Neural cell (in vitro differentiated cells): Measurements from ENCODE around the gene LY9. TPM values are rescaled to one million over a fixed set of nuclear protein-coding genes. Genes with fewer than 3 reads are reported as not detected.

Experiments
- H2AFZ ChIP-seq: fragments of 200-600, 300-800 bp; sonication (generic), shearing (Covaris generic); 2 replicates; pipeline ENCODE4 v1.6.0; 2014; ENCODE audit warnings: low read depth, mild to moderate bottlenecking, antibody characterized with exemption, low read length, moderate library complexity
- H3F3A ChIP-seq: fragments of 200-600 bp; shearing (Covaris generic); 2 replicates; pipeline ENCODE4 v1.6.1; 2016; ENCODE audit warnings: mild to moderate bottlenecking, moderate library complexity, mixed read lengths, antibody characterized with exemption, low read length; ENCODE audit not compliant: insufficient read depth, poor library complexity, severe bottlenecking
- H3K27ac ChIP-seq: fragments of 200-600, 300-800 bp; sonication (generic), shearing (Covaris generic); 2 replicates; pipeline ENCODE4 v1.5.1; 2014; ENCODE audit warnings: mild to moderate bottlenecking, low read length, moderate library complexity
- H3K27me3 ChIP-seq: fragments of 300-800, 200-600 bp; sonication (generic), shearing (Covaris generic); 2 replicates; pipeline ENCODE4 v1.6.0; 2014; ENCODE audit warnings: mild to moderate bottlenecking, low read depth, low read length, moderate library complexity; ENCODE audit not compliant: insufficient read depth
- H3K36me3 ChIP-seq: fragments of 300-800, 200-600 bp; sonication (generic), shearing (Covaris generic); 2 replicates; pipeline ENCODE4 v1.5.1; 2014; ENCODE audit warnings: mild to moderate bottlenecking, antibody characterized with exemption, low read length, moderate library complexity; ENCODE audit not compliant: insufficient read depth
- H3K4me2 ChIP-seq: fragments of 300-800, 200-600 bp; sonication (generic), shearing (Covaris generic); 2 replicates; pipeline ENCODE4 v1.6.0; 2014; ENCODE audit warnings: mild to moderate bottlenecking, low read length
- H3K4me3 ChIP-seq: fragments of 300-800, 200-600 bp; sonication (generic), shearing (Covaris generic); 2 replicates; pipeline ENCODE4 v1.5.1; 2014; ENCODE audit warnings: mild to moderate bottlenecking, low read length, moderate library complexity
- H3K79me2 ChIP-seq: fragments of 200-600 bp; shearing (Covaris generic); replicated peaks from 2 replicates; pipeline ENCODE4 v1.6.0; 2014; ENCODE audit warnings: mild to moderate bottlenecking, low read length, moderate library complexity; ENCODE audit not compliant: insufficient read depth
- H3K9ac ChIP-seq: fragments of 300-800, 200-600 bp; sonication (generic), shearing (Covaris generic); 2 replicates; pipeline ENCODE4 v1.6.1; 2016; ENCODE audit warnings: mild to moderate bottlenecking, low read length, mixed read lengths
- H3K9me2 ChIP-seq: fragments of 200-600 bp; shearing (Covaris generic); 2 replicates; pipeline ENCODE4 v1.6.1; 2016; ENCODE audit warnings: mild to moderate bottlenecking, low read length, mixed read lengths; ENCODE audit not compliant: insufficient read depth
- H3K9me3 ChIP-seq: fragments of 200-600, 300-800 bp; sonication (generic), shearing (Covaris generic); 2 replicates; pipeline ENCODE4 v1.6.1; 2016; ENCODE audit warnings: mild to moderate bottlenecking, mixed run types, low read length, moderate library complexity, mixed read lengths
- H4K20me1 ChIP-seq: fragments of 200-600 bp; shearing (Covaris generic); 2 replicates; pipeline ENCODE4 v1.6.1; 2016; ENCODE audit warnings: mild to moderate bottlenecking, mixed run types; ENCODE audit not compliant: insufficient read depth
- EP300 ChIP-seq: fragments of 450-650 bp; conservative IDR thresholded peaks from 2 replicates; pipeline ENCODE4 v1.6.1; 2014; ENCODE audit warnings: antibody characterized with exemption, mild to moderate bottlenecking, moderate library complexity; ENCODE audit not compliant: poor library complexity, severe bottlenecking
- EZH2 ChIP-seq: fragments of 200-600, 300-800 bp; shearing (Covaris generic), sonication (generic); IDR thresholded peaks from 2 replicates; pipeline ENCODE4 v1.6.1; 2014; ENCODE audit warnings: antibody characterized with exemption, low read length, borderline replicate concordance, mild to moderate bottlenecking; ENCODE audit not compliant: insufficient read depth, poor library complexity, severe bottlenecking
- MXI1 ChIP-seq: fragments of 450-650 bp; conservative IDR thresholded peaks from 2 replicates; pipeline ENCODE4 v1.6.1; 2014; ENCODE audit warnings: antibody characterized with exemption, mild to moderate bottlenecking; ENCODE audit not compliant: poor library complexity, severe bottlenecking
- POLR2AphosphoS5 ChIP-seq: IDR thresholded peaks from 2 replicates; pipeline ENCODE4 v1.6.1; 2012
- RAD21 ChIP-seq: fragments of 450-650 bp; conservative IDR thresholded peaks from 2 replicates; pipeline ENCODE4 v1.6.1; 2014; ENCODE audit warnings: antibody characterized with exemption, mild to moderate bottlenecking, moderate library complexity
- SMC3 ChIP-seq: fragments of 450-650 bp; conservative IDR thresholded peaks from 2 replicates; pipeline ENCODE4 v1.6.1; 2014; ENCODE audit warnings: antibody characterized with exemption, mild to moderate bottlenecking, moderate library complexity; ENCODE audit not compliant: poor library complexity
- TAF1 ChIP-seq: IDR thresholded peaks from 2 replicates; pipeline ENCODE4 v1.6.1; 2012; ENCODE audit warnings: low read depth
- polyA plus RNA-seq: library from polyadenylated mRNA; depleted of rRNA; stranded (reverse); fragments of >200 nt; gene quantifications from 2 replicates; pipeline ENCODE4 v1.2.3, GENCODE V29; 2014
- TF ChIP-seq, protein P1 (sequence below): fragments of 450-650 bp; IDR thresholded peaks from 2 replicates; pipeline ENCODE4 v1.5.1; 2014; ENCODE audit warnings: antibody characterized with exemption, mild to moderate bottlenecking, moderate library complexity; ENCODE audit not compliant: poor library complexity, severe bottlenecking
- TF ChIP-seq, protein P2 (sequence below): IDR thresholded peaks from 2 replicates; pipeline ENCODE4 v1.6.1; 2012; ENCODE audit warnings: borderline replicate concordance

Gene LY9
- polyA plus RNA-seq, 1 donor from 2014 or later, result not detected

- no peaks in the 10 kb centered on the region for H4K20me1 ChIP-seq
- H3K79me2 ChIP-seq, result no peaks in the 10 kb centered on the region
- no peak overlapping the region for H3K4me3 ChIP-seq
- H3K9me2 ChIP-seq, result no peaks in the 10 kb centered on the region
- TF ChIP-seq, protein P1, sequence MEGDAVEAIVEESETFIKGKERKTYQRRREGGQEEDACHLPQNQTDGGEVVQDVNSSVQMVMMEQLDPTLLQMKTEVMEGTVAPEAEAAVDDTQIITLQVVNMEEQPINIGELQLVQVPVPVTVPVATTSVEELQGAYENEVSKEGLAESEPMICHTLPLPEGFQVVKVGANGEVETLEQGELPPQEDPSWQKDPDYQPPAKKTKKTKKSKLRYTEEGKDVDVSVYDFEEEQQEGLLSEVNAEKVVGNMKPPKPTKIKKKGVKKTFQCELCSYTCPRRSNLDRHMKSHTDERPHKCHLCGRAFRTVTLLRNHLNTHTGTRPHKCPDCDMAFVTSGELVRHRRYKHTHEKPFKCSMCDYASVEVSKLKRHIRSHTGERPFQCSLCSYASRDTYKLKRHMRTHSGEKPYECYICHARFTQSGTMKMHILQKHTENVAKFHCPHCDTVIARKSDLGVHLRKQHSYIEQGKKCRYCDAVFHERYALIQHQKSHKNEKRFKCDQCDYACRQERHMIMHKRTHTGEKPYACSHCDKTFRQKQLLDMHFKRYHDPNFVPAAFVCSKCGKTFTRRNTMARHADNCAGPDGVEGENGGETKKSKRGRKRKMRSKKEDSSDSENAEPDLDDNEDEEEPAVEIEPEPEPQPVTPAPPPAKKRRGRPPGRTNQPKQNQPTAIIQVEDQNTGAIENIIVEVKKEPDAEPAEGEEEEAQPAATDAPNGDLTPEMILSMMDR, result no peak
- TF ChIP-seq RAD21 (no peak), EP300 (no peak), TAF1 (no peak), MXI1 (no peak), SMC3 (no peak), EZH2 (no peak), POLR2AphosphoS5 (no peak)
- TF ChIP-seq, protein P2, sequence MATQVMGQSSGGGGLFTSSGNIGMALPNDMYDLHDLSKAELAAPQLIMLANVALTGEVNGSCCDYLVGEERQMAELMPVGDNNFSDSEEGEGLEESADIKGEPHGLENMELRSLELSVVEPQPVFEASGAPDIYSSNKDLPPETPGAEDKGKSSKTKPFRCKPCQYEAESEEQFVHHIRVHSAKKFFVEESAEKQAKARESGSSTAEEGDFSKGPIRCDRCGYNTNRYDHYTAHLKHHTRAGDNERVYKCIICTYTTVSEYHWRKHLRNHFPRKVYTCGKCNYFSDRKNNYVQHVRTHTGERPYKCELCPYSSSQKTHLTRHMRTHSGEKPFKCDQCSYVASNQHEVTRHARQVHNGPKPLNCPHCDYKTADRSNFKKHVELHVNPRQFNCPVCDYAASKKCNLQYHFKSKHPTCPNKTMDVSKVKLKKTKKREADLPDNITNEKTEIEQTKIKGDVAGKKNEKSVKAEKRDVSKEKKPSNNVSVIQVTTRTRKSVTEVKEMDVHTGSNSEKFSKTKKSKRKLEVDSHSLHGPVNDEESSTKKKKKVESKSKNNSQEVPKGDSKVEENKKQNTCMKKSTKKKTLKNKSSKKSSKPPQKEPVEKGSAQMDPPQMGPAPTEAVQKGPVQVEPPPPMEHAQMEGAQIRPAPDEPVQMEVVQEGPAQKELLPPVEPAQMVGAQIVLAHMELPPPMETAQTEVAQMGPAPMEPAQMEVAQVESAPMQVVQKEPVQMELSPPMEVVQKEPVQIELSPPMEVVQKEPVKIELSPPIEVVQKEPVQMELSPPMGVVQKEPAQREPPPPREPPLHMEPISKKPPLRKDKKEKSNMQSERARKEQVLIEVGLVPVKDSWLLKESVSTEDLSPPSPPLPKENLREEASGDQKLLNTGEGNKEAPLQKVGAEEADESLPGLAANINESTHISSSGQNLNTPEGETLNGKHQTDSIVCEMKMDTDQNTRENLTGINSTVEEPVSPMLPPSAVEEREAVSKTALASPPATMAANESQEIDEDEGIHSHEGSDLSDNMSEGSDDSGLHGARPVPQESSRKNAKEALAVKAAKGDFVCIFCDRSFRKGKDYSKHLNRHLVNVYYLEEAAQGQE, result no peak
- no peak overlapping the region for H2AFZ ChIP-seq
- no peak overlapping the region for H3K9ac ChIP-seq
- H3F3A ChIP-seq, result no peaks in the 10 kb centered on the region
- no peaks in the 10 kb centered on the region for H3K9me3 ChIP-seq
- no peak overlapping the region for H3K27ac ChIP-seq
- H3K36me3 ChIP-seq, result no peaks in the 10 kb centered on the region
- H3K27me3 ChIP-seq, result no peaks in the 10 kb centered on the region
- no peak overlapping the region for H3K4me2 ChIP-seq
These were observed 43.8 kb downstream of the LY9 start for GRCh38 chr1:160839746-160840145.

DNA sequence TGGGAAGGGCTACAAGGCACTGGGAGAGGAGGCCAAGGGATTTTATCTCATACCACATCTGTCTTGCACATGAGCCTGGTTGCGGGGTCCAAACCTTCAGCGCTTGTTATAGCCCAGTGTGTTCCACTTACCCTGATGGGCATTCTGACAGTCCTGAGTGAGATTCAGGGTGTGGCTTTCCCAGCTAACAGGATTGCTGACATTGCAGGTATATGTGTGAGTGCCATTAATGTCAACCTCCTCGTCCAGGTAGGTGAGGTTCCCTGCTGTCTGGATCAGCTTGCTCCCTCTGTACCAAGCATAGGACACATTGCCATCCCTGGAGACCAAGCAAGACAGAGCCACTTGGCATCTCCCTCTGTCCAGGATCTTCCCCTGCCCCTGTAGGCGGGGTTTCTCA, 45.1 kb downstream of the LY9 start:
- H2AFZ ChIP-seq, result no peak overlapping the region
- no peak overlapping the region for H3K4me3 ChIP-seq
- no peaks in the 10 kb centered on the region for H3K27me3 ChIP-seq
- H3K9me3 ChIP-seq, result no peaks in the 10 kb centered on the region
- no peaks in the 10 kb centered on the region for H3K9me2 ChIP-seq
- no peak overlapping the region for H3K9ac ChIP-seq
- no peak overlapping the region for H3K4me2 ChIP-seq
- no peaks in the 10 kb centered on the region for H3K36me3 ChIP-seq
- no peak overlapping the region for H3K27ac ChIP-seq
- H3K79me2 ChIP-seq, result no peaks in the 10 kb centered on the region
- TF ChIP-seq, protein P2, result no peak
- TF ChIP-seq SMC3 (no peak), EP300 (no peak), RAD21 (no peak), MXI1 (no peak), TAF1 (no peak), POLR2AphosphoS5 (no peak), EZH2 (no peak)
- TF ChIP-seq, protein P1, result no peak
- no peaks in the 10 kb centered on the region for H3F3A ChIP-seq
- no peaks in the 10 kb centered on the region for H4K20me1 ChIP-seq
